Stimulated activated CD4-positive, alpha-beta T cell treated with anti-CD3 and anti-CD28 coated beads, Interleukin-1b, Interleukin-23, amount 100 ng/mL, for 48 hours (primary cell): Measurements from ENCODE around the gene SPATA25.
A peak's percentile ranks its signal among the peaks of the same experiment; 100 is the strongest.
"Not testable (repeated sequence)": the region's sequence is repeated elsewhere in the genome, so short reads cannot be mapped to it uniquely, and the experiment has no call there.

Experiments used
- DNase-seq: peaks from one replicate; pipeline ENCODE4 v3.0.0-alpha.2; 2020

SPATA25 gene

DNA sequence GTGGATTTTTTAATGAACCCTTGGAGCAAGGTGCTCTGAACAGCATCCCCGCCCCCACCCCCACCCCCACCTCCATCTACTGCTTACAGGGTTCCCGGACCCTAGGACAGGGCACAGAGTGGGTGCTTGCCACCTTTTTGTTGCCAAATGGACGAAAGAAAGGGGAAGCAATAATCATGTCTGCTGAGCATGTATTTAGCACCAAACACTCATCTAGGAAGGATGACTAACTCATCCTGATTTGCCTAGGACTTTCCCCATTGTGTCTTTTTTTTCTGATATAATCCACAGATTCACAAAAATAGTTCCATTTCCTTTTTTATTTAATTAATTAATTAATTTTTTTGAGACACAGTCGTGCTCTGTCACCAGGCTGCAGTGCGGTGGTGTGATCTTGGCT, 25.7 kb upstream of the SPATA25 start:
- no peak for DNase-seq

DNA sequence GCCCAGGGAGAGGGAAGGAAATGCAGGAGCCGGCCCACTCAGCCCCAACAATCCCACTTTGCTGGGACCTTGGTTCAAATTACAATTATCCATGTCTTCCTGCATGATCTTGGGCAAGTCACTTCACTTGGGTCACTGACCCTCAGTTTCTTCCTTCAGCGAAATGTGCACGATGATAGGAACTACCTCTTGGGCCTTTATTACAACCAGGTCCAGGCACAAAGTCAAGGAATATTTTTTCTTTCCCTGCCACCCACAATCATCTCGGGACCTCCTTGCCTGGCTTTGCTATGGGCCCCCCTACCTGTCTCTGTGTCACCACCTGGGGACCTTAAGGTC, 24.9 kb upstream of the SPATA25 start:
- DNase-seq, result no peak

DNA sequence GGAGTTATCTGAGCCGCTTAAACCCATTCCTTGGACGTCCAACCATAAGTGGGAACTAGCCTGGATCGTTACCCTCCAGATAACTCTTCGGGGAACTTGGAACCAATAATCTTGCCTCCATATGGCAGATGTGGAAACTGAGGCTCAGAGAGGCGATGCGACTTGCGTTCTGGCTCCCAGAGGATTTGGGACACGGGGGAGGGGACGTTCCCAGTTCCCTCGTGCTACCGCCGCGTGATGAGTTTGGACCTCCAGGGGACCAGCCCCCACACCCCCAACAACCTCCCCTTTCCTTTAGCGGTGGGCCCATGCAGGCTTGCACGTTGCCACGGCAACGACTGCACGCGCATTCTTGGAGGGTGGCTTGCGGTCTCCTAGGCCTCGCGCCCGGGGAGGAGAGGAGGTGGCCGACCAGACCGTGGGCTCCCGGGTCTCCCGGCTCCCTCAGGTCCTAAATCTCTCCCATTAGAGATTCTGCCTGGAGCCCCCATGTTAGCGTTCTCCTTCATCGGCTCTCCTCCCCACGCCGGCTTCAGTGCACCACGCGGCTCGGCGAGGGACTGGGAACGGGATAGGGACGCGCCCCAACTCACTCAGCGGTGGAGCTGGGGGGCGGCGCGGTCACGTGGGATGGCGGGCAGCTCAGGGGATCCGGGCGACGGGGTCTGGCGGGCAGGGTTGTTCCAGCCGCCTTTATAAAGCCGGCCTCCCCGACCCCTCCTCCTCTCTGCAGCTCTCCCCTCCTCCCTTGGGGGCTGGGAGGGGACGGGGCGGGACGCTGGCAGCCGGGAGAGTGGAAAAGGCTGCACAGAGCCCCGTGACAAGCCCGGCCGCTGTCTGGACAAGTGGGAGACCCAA, 24.3 kb upstream of the SPATA25 start, which contains the start of gene PLTP:
TSS of gene PLTP (minus strand) at position 670 of the 858 bp plus-strand sequence. CDS start 703 bp downstream, outside the sequence.
- peak; percentile 28 for DNase-seq

DNA sequence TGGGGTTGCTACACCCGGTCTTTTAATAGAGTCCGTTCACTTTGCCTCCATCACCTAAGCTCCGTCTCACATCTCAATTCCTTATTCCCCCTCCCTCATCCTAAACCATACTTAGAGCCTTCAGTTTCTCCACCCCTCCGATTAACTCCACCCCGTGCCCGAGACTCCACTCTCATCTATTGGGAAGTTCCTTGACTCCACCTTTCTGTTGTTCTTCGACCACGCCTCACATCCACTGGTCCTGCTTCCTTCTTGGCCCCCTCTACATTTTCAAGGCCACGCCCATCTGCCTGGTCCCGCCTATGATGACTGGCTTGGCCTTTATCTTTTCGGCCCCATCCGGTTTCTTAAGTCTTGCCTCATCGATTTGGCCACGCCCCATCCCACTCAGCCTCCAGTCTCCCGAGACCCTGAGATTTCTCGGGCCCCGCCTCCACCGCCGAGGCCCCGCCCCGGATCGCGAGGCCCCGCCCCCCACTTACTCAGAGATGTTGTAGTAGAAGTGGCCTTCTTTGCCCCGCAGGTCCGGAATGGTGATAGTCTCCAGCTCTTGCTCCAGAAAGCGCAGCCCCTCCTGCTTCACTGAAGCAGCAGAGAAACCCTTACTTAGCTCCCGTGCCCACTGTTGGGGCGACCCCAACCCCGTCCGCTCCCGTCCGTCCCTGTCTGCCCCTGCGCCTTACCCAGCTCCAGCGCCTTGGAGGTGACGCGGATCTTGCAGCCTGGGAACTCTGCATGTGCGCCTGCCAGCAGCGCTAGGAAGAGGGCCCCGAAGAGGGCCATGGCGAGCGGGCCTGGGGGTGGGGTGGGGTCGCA, 23.5 kb upstream of the SPATA25 start:
- DNase-seq, result peak; percentile 98

DNA sequence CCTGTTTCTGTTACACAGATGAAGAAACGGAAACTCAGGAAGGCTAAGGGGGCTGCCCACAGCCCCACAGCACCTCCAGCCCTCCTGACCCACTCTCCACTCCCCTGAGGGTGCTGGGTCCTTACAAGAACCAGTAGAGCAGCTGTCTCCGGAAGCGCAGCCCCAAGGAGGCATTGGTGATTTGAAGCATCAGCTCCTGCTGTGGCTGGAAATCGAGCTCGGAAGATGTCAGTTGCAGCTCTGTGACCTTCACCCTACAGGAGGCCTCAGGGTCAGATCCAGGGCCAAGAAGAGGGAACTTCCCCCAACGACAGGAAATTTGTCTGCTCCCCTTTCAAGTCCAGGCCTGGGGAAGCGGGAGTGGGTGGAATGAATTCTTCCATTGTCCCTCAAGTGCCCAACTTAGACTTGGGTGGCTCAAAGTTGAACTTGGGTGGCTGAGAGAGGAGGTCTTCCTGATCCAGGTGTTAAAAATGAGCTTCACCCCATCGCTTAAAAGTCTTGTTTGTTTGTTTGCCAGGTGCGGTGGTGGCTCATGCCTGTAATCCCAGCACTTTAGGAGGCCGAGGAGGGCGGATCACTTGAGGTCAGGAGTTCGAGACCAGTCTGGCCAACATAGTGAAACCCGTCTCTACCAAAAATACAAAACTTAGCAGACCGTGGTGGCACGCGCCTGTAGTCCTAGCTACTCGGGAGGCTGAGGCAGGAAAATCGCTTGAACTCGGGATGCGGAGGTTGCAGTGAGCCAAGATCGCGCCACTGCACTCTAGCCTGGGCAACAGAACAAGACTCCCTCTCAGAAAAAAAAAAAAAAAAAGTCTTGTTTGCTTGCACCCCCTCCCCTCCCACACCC, 22.6 kb upstream of the SPATA25 start:
- no peak for DNase-seq

DNA sequence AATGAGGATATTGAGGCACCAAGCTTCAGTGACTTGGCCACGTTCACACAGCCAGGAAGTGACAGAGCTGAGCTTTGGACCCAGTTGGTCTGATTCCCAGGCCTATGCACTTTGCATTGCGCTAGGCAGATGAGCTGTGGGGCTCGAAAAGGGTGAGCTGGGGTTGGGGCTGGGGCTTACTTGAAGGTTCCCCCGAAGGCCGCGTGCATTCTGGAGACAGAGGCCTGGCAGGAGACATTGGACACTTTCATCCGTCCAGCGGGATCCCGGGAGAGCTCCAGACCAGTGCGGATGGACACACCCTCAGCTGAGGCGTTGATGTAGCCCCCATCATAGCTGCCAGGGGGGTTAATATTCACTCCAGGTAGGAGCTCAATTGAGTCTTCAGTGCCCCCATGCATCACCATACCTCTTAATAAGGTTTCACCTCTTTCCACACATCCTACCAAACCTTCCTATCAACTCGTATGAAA, 21.9 kb upstream of the SPATA25 start:
- no peak for DNase-seq

DNA sequence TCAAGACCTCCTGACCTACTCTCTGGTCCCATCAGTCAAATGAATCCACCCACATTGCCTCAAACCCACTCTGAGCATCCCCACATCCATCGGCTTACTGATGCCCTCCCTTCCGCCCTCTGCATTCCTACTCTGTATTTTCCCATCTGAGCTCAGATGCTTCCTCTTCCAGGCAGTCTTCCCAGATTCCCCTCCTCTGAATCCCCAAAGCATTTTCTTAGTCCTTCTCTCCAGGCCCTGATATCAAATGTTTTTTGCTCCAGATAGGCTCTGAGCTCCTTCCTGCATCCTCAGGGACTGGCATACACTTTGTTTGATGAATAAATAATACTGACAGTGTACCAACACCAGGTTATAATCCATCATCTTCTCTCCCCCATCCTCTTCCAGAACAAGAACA, 20.7 kb upstream of the SPATA25 start:
- DNase-seq, result no peak

DNA sequence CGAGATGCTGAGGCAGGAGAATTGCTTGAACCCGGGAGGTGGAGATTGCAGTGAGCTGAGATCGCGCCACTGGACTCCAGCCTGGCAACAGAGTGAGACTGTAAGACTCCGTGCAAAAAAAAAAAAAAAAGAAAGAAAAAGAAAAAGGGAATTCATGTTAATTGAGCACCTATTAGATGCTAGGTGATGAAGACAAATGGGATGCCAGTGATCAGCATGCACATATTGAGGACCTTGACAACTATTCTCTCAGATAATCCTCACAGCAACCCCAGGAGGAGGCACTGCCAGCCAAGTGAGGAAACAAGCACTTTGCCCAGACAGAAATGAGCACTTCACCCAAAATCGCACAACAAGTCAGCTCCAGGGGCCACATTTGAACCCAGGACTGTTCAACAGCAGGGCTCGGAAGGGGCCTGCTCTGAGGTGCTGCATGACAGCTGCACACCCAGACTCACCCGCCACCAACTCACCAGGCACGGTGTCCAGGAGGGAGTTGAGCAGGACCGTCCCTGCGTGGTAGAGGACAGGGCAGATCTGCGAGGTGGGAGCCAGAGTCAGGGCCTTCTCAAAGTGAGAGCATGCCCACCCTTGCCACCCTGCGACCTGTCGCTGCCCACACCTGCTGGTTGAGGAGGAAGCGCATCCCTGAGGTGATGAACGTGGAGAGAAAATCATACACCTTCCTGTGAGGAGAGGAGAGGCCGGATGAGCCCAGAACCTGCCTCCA, 20.0 kb upstream of the SPATA25 start:
- DNase-seq, result no peak

DNA sequence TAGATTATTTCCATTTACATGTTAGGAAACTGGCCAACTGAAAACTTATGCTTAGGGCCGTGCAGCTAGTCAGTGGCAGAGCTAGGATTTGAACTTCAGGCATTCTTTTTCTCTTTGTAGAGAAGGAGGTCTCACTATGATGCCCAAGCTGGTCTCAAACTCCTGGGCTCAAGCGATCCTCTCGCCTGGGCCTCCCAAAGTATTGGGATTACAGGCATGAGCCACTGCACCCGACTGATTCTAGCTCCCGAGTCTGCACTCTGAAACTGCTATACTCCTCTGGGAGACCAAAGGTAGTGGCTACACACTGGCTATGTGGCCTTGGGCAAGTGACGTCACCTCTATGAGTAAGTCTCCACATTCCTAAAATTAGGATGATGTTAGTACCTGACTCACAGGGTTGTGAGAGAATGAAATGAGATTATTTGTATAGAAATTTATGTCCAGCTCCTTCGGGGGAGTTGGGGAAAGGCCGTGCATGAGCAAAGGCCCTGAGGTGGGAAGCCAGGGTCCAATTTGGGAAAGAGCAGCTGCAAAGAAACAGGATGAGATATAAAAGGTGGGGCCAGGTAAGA, 18.2 kb upstream of the SPATA25 start:
- DNase-seq, result no peak

DNA sequence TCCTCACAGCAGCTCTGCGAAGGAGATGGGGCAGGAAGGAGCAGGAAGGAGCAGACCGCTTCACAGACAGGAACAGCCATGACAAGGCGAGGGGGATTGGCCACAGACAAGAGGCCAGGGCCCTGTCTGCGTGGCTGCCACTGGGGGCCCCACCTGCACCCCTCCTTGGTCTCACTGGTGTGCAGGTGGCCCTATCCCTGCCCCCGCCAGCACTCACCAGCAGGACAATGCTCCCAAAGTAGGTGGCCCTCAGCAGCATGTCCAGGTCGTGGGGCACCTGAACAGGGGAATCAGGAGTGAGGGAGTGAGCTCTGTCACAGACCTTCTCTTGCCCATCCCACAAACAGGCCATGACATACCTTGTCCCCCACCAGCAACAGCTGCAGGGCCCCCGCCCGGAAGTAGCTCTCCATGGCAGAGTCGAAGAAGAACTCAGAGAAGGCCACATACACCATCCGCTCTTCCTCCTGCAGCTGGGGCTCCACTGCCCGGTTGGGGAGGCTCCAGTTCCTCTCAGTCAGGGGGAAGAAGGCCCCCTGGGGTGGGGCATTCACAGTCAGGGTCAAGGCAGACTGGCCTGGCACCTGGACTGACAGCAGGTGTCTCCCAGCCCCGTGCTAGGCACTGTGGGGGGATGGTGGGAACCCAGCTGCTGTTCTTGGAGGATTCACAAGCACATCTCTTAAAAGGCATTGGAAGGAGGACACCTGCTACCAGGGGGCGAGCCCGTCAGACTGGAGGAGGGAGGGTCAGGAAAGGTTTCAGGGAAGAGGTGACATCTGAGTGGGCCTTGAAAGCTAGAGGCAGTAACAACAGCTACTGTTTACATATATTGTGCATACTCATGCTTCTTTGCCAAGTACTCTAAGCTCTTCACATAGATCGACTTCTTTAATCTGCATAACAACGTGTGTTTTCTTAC, 17.4 kb upstream of the SPATA25 start:
- no peak for DNase-seq

DNA sequence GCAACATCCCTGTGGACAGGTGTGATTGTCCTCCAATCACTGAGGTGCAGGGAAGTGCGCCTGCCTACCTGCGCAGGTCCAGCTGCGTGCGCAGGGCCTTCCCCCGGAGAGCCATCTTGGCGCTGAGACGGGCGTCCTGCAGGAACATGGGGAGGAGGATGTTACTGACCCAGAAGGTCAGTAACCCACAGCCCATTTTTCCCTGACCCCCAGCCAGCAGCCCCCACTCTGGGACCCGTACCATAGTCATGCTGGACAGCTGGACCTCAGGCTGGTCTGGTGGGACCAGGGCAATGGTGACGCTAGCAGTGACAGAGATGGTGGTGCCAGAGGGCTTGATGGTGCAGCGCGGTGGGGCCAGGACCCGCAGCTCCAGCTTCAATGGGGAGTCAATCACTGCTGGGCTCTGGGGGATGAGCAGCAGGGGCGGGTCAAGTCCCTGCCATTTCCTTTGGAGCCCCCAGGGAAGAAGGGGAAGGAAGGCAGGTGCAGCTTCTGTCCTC, 14.8 kb upstream of the SPATA25 start:
- no peak for DNase-seq

DNA sequence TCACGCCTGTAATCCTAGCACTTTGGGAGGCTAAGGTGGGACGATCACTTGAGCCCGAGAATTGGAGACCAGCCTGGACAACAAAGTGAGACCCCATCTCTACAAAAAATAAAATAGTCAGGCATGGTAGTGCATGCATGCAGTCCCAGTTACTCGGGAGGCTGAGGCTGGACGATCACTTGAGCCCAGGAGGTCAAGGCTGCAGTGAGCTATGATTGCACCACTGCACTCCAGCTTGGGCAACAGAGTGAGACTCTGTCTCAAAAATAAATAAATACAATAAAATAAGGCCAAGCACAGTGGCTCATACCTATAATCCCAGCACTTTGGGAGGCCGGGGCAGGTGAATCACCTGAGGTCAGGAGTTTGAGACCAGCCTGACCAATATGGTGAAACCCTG, 13.9 kb upstream of the SPATA25 start:
- not testable (repeated sequence) for DNase-seq

DNA sequence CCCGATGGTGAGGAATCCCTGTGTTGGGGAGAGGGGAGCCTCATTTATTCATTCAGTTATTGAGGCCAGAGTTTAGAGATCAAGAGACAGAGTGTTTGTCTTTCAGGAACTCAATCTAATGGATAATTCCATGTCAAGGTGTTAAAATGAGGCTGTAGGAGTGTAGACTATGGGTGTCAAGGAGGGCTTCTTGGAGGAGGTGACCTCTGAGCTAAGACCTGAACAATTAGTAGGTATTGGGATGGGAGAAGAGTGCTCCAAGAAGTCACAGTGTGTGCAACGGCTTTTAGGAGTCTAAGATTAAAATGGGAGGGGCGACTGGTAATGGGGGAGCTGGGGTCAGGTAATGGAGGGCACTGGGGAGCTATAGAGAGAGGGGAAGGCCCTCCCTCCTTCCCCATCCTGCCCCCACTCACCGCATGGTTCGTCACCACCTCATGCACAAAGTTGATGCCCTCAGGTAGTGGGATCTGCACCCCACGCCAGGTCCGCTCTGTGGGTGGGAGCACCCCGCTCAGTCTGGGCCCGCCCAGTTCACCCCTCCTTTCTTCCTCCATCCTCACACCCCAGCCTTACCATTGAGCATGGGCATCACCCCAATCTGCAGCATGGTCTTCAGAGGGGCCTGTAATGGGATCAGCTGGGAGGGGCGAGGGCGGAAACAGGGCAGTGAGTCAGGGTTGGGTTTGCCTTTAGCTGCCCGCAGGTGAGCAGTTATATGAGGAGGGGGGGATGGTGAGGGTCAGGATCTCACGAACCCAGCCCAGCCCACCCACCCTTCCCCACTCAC, 11.8 kb upstream of the SPATA25 start:
- no peak for DNase-seq

DNA sequence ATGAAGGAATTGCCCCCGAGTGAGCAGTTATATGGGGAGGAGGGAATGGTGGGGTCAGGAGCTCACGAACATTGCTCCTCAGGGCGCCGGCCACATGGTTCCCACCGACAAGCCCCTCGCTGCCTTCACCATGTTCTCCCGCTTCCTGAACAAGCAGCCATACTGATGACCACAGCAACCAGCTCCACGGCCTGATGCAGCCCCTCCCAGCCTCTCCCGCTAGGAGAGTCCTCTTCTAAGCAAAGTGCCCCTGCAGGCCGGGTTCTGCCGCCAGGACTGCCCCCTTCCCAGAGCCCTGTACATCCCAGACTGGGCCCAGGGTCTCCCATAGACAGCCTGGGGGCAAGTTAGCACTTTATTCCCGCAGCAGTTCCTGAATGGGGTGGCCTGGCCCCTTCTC, 10.9 kb upstream of the SPATA25 start:
- DNase-seq, result no peak

DNA sequence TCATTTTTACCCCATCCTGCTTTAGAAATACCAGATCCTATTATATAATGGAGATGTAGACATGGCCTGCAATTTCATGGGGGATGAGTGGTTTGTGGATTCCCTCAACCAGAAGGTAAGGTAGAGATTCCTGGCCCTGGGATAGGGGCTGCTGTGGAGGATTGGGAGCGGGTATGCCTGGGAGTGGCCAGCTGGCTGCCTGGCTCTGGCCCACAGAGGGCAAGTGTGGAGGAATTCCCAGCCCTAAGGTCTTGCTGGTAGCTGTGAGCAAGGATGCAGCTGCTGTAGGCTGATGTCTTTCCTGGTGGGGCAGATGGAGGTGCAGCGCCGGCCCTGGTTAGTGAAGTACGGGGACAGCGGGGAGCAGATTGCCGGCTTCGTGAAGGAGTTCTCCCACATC, 10.3 kb upstream of the SPATA25 start:
- DNase-seq, result no peak

DNA sequence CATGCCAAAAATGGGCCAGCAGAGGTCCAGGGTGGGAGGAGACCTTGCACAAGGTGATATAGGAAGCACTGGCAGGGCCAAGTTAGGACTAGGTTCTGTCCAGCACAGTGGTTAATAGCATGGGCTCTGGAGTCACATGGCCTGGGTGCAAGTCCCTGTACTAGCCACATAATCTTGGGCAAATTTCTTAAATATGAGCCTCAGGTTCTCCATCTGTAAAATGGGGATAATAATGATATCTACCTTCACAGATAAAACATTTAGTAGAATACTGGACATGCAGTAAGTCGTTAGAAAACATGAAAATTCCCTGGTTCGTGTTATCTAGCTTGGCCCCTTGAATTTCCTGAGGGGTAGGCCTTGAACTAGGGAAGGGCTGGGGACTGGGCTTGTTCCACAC, 9.9 kb upstream of the SPATA25 start:
- no peak for DNase-seq

DNA sequence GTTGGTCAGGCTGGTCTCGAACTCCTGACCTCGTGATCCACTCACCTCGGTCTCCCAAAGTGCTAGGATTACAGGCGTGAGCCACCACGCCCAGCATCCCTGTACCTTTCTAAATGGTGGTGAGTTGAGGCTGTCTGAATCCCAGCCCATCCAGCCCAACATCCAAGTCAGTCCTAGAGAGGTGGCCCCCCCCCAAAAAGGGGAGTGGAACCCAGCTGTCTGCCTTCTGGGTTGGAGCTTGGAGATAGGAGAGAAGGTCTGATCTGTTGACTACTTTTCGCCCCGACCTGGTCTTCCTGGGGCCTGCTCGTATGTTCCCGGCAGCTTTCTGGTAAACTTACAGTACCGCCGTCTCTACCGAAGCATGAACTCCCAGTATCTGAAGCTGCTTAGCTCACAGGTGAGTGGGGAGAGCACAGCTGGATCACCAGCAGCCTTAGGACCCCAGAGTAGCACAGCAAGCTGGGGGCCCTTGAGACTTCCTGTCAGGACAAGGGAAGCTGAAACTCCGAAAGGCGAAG, 9.3 kb upstream of the SPATA25 start:
- DNase-seq, result no peak

DNA sequence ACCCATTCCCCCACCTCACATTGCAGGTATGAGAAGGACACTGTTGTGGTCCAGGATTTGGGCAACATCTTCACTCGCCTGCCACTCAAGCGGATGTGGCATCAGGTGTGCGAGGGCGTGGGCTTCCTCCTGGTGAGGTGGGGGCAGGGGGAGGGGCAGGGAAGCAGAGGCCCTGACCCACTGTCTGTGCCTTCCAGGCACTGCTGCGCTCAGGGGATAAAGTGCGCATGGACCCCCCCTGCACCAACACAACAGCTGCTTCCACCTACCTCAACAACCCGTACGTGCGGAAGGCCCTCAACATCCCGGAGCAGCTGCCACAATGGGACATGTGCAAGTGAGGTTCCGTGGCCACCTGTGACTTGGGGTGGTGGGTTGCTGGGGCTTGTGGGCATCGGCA, 7.4 kb upstream of the SPATA25 start:
- DNase-seq, result no peak

DNA sequence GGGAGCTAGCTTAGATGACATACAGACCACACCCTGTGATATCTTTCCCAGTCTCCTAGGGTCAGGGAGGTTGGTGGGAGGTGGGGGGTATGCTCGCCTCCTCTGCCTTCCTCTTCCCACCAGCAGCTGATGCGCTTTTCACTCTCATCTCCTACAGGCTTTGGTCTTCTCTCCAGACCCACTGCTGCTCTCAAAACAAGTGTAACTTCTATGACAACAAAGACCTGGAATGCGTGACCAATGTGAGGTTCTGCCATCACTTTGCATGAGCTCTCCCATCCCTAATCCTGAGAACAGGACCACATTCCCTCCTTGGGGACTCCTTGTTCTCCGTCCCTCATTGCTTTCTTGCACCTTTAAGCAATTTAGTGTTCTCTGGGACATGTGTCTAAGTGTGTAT, 6.4 kb upstream of the SPATA25 start:
- DNase-seq, result no peak
